ENCODE data around the gene CRB2. TPM values are rescaled to one million over a fixed set of nuclear protein-coding genes. Genes with fewer than 3 reads are reported as not detected.

CRB2 gene
- total and polyA plus RNA-seq, 2 donors (not counting 3 experiments of a cell fraction or from before 2014, with no cell fraction given): not detected

DNA sequence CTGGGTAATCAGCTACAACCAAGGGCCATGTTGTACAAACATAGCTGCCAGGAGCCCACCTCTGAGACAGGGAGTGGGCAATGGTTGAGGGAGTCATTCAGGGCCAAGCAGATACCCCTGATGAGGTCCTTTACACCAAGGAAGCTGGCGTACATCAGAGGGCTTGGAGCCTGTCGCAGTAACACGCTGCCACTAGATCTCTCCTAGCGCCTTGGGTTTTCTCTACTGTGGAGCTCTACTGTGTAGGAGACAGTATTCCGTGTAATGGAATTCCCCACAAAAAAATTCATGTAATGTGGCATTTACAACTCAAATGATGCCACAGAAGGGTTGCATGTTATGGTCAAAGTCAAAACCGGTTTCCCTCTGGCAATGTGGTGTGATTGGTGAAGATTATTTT lies 41.4 kb upstream of the CRB2 start:
- no peak overlapping the region for H2AFZ ChIP-seq (ENCODE audit: low read depth, low read length)
- ChIA-PET CTCF (no interaction called here), POLR2A (no interaction called here)
- H3K9me1 ChIP-seq (replicated peaks; ENCODE audit: control insufficient read depth, extremely low read depth, insufficient read depth, low read length): no peaks in the 10 kb centered on the region
- intact Hi-C loops (cut with micrococcal nuclease): no loop called here
- H3K36me3 ChIP-seq (ENCODE audit: control insufficient read depth in 2 of 2, extremely low read depth in 1 of 2, insufficient read depth in 2 of 2, low read length in 2 of 2): no peaks in the 10 kb centered on the region
- H3K9ac ChIP-seq (replicated peaks; ENCODE audit: extremely low read depth, insufficient read depth, low read length): no peak overlapping the region
- H3K27ac ChIP-seq (ENCODE audit: insufficient read depth, low read depth, low read length): no peak overlapping the region
- no peak for FAIRE-seq
- H3K79me2 ChIP-seq (ENCODE audit: control insufficient read depth, insufficient read depth, low read length): no peaks in the 10 kb centered on the region
- no peaks in the 10 kb centered on the region for H3K9me3 ChIP-seq (replicated peaks; ENCODE audit: control insufficient read depth, insufficient read depth, low read length)
- TF ChIP-seq POLR2A (IDR thresholded peaks at IDR 0.05; ENCODE audit: low read depth, low read length): no peak
- TF ChIP-seq JUN (IDR thresholded peaks at IDR 0.05; ENCODE audit: borderline replicate concordance, insufficient read depth, insufficient read length, low read depth): no peak
- TF ChIP-seq MAX (IDR thresholded peaks at IDR 0.05; ENCODE audit: insufficient read depth, insufficient read length): no peak
- no peak for TF ChIP-seq MYC (IDR thresholded peaks at IDR 0.05; ENCODE audit: low read depth, low read length)
- TF ChIP-seq EZH2 (IDR thresholded peaks at IDR 0.05; ENCODE audit: borderline replicate concordance, low read depth, low read length, severe bottlenecking): no peak
- no peak for TF ChIP-seq GATA2 (IDR thresholded peaks at IDR 0.05; ENCODE audit: insufficient read depth, insufficient read length, low read depth, low read length)
- TF ChIP-seq CTCF (IDR thresholded peaks at IDR 0.05; ENCODE audit: extremely low read depth in 1 of 2, insufficient read depth in 1 of 2, low read depth in 1 of 2, low read length in 2 of 2): no peak
- no peak for TF ChIP-seq POLR2AphosphoS5 (IDR thresholded peaks at IDR 0.05; ENCODE audit: insufficient read depth, low read depth, low read length)
- TF ChIP-seq FOS (IDR thresholded peaks at IDR 0.05; ENCODE audit: borderline replicate concordance, insufficient read depth, low read length): no peak
- H3K4me2 ChIP-seq (ENCODE audit: insufficient read depth, low read length): no peak overlapping the region
- H3K4me1 ChIP-seq (ENCODE audit: control insufficient read depth, extremely low read depth, insufficient read depth, low read length): no peaks in the 10 kb centered on the region
- no peak for DNase-seq (ENCODE audit: low read depth, low spot score)
- no TSS peak for BruUV-seq (replicated peaks)
- H4K20me1 ChIP-seq (replicated peaks; ENCODE audit: control insufficient read depth, extremely low read depth, insufficient read depth, low read length): no peaks in the 10 kb centered on the region
- peaks cover 0 to 2% of the 10 kb centered on the region in 2 experiments for H3K27me3 ChIP-seq (ENCODE audit: control insufficient read depth in 2 of 2, insufficient read depth in 2 of 2, low read length in 2 of 2)
- dilution Hi-C loops (cut with MboI; ENCODE audit: extremely low pct_ligation_motif_present, low sequenced_read_pairs): no loop called here
- no peak overlapping the region for H3K4me3 ChIP-seq (replicated peaks in 1 of 3; ENCODE audit: insufficient read depth in 1 of 3, low read depth in 1 of 3, low read length in 3 of 3)
